DMS114 treated with DMSO at 0.1 percent for 48 hours (cell line): ENCODE measurements around the gene PPIG.
"Not testable (repeated sequence)": the region's sequence is repeated elsewhere in the genome, so short reads cannot be mapped to it uniquely, and the experiment has no call there.

Experiments
- DNase-seq: peaks from one replicate; lab custom pipeline; 2025; ENCODE audit not compliant: unreplicated experiment; lab: John Stamatoyannopoulos, UW

Gene PPIG

DNA sequence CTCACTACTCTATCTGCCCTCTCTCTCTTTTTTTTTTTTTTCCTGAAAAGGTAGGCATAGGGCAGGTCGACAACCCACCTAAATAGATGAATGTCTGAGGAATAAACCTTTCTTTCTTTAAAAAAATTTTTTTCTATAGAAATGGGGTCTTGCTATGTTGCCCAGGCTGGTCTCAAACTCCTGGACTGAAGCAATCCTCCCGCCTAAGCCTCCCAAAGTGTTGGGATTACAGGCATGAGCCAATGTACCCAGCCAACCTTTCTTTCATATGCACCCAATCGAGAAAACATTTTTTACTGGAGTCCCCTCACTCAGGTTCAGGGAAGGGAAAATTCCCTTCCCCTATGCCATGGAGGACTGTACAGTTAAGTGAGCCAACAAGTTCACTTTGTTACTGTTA lies 79.1 kb downstream of the PPIG start:
- DNase-seq = no peak

DNA sequence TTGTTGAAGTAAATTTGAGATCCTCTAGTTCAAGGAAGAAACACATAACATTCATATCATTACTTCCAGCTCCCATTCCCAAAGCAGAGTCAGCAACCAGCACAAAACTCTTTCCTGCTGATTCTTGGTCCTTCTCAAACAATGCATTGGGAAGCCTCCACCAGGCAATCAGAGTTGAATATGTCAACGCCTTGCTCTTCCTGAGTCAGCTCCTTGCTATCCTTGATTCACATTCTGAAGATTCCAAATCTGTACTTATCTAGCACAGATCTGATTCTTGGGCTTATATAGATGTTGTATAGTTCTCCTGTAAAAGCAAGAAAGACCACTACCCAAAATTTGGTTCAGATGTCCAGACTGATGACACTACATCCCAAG lies 80.4 kb downstream of the PPIG start:
- no peak for DNase-seq

DNA sequence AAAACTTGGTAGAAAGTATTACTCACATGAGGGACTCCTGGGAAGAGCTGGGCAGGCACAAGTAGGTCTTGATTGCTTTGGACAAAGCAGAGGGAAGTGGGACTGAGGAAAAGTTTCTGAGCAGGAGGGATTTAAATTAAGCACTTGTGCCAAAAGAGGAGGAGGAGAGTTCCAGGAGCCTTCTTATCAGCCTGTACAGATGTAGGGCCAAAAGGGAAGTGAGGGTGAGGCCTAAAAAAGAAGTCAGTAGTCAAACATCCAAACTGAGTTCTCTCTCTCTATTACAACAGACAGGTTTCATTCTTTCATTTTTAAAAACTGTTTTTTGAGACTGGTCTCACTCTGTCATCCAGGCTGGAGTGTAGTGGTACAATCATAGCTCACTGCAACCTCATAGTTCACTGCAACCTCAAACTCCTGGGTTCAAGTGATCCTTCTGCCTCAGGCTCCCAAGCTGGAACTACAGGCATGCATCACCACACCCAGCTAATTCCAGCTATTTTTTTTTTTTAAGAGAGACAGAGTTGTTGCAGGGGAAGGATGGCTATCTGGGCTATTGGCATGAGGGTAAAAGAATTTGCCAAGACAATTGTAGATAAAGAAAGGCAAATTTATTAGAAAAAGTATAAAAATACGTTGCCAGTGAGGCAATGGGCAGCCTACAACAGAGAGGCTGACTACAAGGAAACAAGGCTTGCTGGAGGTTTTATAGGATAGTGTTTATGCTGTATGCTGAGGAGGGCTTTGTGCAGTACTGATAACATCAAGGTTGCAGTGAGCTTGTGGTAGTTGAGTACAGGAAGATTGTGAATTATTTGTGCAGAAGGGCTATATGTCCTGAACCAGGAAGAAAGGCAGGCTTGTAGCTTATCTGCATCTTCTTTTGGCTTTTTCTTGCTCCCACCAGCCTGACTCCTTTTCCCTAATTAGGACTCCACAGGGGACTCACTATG lies 81.1 kb downstream of the PPIG start:
- DNase-seq = no peak

- no peak for DNase-seq
Measured at GRCh38 chr2:169667583-169667982, 83.4 kb downstream of the PPIG start.

GRCh38 chr2:169670215-169670651 lies 86.1 kb downstream of the PPIG start:
- DNase-seq = no peak

DNA sequence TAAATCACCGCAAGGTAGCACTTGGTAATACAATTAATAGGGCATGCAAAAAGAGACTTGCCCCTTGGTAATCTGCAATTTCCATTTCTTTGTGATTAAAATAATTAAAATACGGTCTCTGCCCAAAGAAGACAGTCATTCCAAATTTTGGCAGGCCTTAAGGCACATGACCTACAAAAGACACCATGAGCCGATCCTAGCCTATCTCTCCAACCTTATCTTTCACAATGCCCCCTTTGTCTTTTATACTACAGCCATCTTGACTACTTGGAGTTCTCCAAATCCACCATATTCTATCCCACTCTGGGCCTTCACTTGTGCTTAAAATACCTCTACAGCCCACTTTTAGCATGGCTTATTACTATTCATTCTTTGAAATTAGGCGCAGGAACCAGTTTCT lies 86.8 kb downstream of the PPIG start:
- DNase-seq = no peak

GRCh38 chr2:169672406-169672805 lies 88.3 kb downstream of the PPIG start:
- no peak for DNase-seq

DNA sequence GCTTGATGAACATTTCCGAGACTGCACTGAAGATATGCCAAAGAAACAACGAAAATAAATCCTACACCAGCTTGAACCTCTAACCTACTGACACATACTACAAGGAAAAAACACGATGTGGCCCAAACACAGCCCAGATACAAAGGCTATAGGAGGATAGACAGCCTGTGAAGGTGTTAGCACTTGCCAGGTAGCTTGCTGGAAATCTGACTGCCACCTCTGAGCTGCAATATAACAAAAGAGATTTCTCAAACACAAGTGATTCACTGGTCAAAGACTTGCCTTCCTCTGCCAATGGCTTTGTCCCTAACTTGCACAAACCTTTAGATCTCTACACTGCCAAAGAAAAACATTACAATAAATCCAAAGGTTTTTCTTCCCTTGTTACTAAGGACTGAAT lies 89.0 kb downstream of the PPIG start:
- DNase-seq = no peak

DNA sequence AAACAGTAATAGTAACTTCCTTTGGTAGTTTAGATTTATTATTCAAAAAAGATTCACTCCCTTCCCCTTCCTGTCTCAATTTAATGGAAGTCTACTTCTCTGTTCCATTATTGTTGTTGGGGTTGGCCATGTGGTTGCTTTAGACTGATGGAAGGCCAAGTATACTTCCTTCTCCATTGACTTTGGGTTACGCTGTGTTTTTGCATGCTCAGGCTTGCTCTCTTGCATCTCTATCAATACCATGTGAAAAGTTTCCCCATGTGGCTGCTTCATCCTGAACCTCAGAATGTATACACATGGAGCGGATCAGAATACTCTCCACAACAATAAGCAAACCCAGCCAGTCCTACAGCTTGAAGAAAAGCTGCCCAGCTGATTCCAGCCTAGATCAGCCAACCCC lies 89.8 kb downstream of the PPIG start:
- no peak for DNase-seq

DNA sequence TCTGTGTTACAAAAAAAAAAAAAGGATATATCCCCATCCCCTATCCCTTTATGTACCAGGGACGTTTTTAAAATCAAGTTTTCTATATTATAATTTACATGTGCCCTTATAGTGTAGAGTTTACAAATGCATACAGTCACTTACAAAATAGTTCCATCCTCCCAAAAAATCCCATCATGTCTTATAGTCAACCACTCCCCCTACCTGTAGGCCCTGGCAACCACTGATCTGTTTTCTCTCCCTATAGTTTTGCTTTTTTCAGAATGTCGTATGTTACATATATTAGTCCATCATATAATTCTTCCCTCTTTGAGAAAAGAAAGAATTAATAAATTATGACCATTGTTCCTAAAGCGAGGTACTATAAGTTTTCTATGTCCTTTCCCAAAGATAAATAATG lies 92.2 kb downstream of the PPIG start:
- no peak for DNase-seq

DNA sequence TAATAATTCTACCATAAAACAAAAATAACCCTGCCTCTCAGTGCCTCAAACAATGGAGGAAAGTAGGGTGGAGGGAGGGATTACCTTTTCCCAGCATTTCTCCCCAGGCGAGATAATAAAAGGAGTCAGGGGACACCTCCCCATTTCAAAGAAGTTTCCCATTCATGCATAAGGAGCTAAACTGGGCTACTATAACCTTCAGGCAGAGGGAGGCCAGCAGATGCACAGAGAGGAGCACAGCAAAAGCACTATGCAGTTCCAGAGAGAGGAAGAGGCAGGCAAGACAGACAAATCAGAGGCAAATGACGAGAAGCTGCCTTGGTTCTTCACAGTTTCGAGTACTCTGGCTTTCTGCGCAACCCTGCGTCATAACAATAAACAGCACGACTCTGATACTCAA lies 92.7 kb downstream of the PPIG start:
- DNase-seq = no peak

- no peak for DNase-seq
Measured at GRCh38 chr2:169683054-169683424, 98.9 kb downstream of the PPIG start.

DNA sequence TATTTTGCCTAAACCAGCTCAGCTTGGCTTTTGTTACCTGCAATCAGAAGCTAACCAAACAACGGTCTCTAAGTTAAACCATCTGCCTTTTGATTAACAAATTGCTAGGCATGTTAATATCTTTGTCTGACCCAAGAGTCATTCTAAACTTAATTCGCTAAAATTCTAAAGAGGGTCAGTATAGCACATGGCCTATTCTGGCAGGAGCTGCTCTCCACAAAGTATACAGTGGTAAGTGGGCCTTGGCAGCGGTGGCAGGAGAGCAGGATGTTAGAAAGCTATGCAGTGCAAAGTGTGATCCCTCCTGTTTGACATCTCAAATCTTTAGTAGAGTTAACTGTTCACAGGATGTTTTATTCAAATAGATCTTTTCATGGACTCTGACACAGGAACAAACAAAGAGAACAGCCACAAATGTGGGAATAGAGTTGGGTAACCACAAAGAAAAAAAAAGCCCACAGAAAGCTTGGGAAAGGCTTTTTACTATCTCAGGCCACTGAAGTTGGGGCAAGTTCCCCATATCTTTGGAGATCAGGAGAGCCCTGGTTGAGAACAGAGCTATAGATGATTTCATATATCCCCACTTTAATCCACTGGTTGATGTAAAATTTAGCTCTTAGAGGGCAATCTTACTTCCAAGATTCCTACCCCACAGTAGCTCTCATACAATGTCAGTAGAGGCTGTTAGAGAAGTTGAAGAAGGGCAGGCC lies 99.4 kb downstream of the PPIG start:
- DNase-seq = no peak

DNA sequence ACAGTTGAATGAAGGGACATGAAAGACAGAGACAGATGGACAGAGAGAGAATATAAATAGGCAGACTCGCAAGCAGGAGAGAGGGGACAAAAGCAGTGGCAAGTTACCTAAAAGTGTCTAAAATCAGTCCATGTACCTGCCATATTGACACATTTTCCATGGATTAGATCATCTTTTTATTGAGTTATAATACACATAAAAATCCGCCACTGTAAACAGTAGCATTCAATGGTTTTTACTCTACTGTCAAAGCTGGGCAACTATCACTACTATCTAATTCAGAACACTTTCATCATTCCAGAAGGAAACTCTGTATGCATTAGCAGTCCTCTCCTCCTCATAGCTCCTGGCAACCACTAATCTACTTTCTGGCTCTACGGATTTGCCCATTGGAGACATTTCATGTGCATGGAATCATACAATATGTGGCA lies 100.0 kb downstream of the PPIG start:
- no peak for DNase-seq

GRCh38 chr2:169684712-169685111 lies 100.6 kb downstream of the PPIG start:
- not testable (repeated sequence) for DNase-seq

DNA sequence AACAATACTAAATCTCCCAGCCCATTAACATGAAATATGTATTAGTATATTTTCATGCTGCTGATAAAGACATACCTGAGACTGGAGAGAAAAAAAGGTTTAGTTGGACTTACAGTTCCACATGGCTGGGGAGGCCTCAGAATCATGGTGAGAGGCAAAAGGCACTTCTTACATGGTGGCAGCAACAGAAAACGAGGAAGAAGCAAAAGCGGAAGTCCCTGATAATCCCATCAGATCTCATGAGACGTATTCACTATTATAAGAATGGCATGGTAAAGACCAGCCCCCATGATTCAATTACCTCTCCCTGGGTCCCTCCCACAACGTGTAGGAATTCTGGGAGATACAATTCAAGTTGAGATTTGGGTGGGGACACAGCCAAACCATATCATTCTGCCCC lies 102.7 kb downstream of the PPIG start:
- not testable (repeated sequence) for DNase-seq

DNA sequence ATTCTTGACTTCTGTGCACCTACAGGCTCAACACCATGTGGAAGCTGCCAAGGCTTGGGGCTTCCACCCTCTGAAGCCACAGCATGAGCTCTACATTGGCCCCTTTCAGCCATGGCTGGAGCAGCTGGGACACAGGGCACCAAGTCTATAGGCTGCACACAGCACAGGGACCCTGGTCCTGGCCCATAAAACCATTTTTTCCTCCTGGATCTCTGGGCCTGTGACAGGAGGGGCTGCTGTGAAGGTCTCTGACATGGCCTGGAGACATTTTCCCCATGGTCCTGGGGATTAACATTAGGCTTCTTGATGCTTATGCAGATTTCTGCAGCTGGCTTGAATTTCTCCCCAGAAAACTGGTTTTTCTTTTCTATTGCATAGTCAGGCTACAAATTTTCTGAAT lies 103.8 kb downstream of the PPIG start:
- not testable (repeated sequence) for DNase-seq

GRCh38 chr2:169690958-169691357 lies 106.8 kb downstream of the PPIG start:
- no peak for DNase-seq
